NCI-H446 treated with DMSO at 0.1 percent for 48 hours (cell line): Measurements from ENCODE around the gene JAKMIP1.

Experiments used
- DNase-seq: peaks from one replicate; lab custom pipeline; 2025; lab: John Stamatoyannopoulos, UW

The JAKMIP1 gene

GRCh38 chr4:6095023-6095752 is 105.2 kb downstream of the JAKMIP1 start:
- no peak for DNase-seq

- DNase-seq, result no peak
Observed at GRCh38 chr4:6093671-6094070, 106.7 kb downstream of the JAKMIP1 start.

- DNase-seq, result no peak
Observed at GRCh38 chr4:6092971-6093370, 107.4 kb downstream of the JAKMIP1 start.

- DNase-seq, result no peak
Observed at GRCh38 chr4:6092131-6092530, 108.2 kb downstream of the JAKMIP1 start.

GRCh38 chr4:6090931-6091330 is 109.4 kb downstream of the JAKMIP1 start:
- DNase-seq, result no peak

GRCh38 chr4:6088950-6089349 is 111.4 kb downstream of the JAKMIP1 start:
- no peak for DNase-seq

- no peak for DNase-seq
Observed at GRCh38 chr4:6087669-6088341, 112.5 kb downstream of the JAKMIP1 start.

- no peak for DNase-seq
Observed at GRCh38 chr4:6086846-6087245, 113.5 kb downstream of the JAKMIP1 start.

GRCh38 chr4:6085691-6086628 is 114.4 kb downstream of the JAKMIP1 start:
- DNase-seq, result no peak

GRCh38 chr4:6085028-6085690 is 115.2 kb downstream of the JAKMIP1 start:
- no peak for DNase-seq

- DNase-seq, result no peak
Observed at GRCh38 chr4:6079965-6080364, 120.4 kb downstream of the JAKMIP1 start.

GRCh38 chr4:6078560-6078959 is 121.8 kb downstream of the JAKMIP1 start:
- DNase-seq, result no peak

GRCh38 chr4:6076391-6076790 is 124.0 kb downstream of the JAKMIP1 start:
- no peak for DNase-seq

- DNase-seq, result no peak
Observed at GRCh38 chr4:6074758-6075157, 125.6 kb downstream of the JAKMIP1 start.

GRCh38 chr4:6071959-6072720 is 128.2 kb downstream of the JAKMIP1 start:
- DNase-seq, result no peak

GRCh38 chr4:6071191-6071958 is 129.0 kb downstream of the JAKMIP1 start:
- DNase-seq, result no peak

- DNase-seq, result no peak
Observed at GRCh38 chr4:6069845-6070709, 130.3 kb downstream of the JAKMIP1 start.

GRCh38 chr4:6068986-6069385 is 131.4 kb downstream of the JAKMIP1 start:
- DNase-seq, result no peak

GRCh38 chr4:6065934-6066590 is 134.3 kb downstream of the JAKMIP1 start:
- no peak for DNase-seq
